GM23248 (cell line): Measurements from ENCODE around the gene TMEM100.

Source experiments
- EZH2 ChIP-seq: fragments of 200-600 bp; sonication (generic); IDR thresholded peaks from 2 replicates; pipeline ENCODE4 v1.6.1; 2018; ENCODE audit warnings: antibody characterized with exemption, mild to moderate bottlenecking; ENCODE audit not compliant: insufficient read depth, poor library complexity, severe bottlenecking
- EZH2phosphoT487 ChIP-seq: fragments of 200-600 bp; sonication (generic); IDR thresholded peaks from 2 replicates; pipeline ENCODE4 v1.6.1; 2018; ENCODE audit warnings: antibody characterized with exemption, moderate library complexity, mild to moderate bottlenecking, low read depth; ENCODE audit not compliant: insufficient read depth

GRCh38 chr17:55762086-55762858, 39.6 kb upstream of the TMEM100 start:
- TF ChIP-seq EZH2phosphoT487 (no peak), EZH2 (no peak)
